Fibroblast of the aortic adventitia (primary cell): ENCODE measurements around the gene AFTPH. TPM values are rescaled to one million over a fixed set of nuclear protein-coding genes. Genes with fewer than 3 reads are reported as not detected.

Experiments
- DNase-seq: peaks from one replicate; pipeline ENCODE4 v3.0.0-alpha.2; 2010; ENCODE audit warnings: low read depth
- H3K4me3 ChIP-seq: 2 replicates; pipeline ENCODE4 v1.5.1; 2011; ENCODE audit warnings: low read depth, mild to moderate bottlenecking, control low read depth, low read length, moderate library complexity
- CTCF ChIP-seq: IDR thresholded peaks from 2 replicates; pipeline ENCODE4 v1.5.1; 2011; ENCODE audit warnings: mild to moderate bottlenecking, low read length, control low read depth, inconsistent platforms; ENCODE audit not compliant: insufficient read depth
- total RNA-seq: library from RNA; depleted of rRNA; stranded (reverse); fragments of >200 nt; gene quantifications from 2 replicates; pipeline ENCODE4 v1.2.3, GENCODE V29; 2012; ENCODE audit warnings: low replicate concordance

AFTPH gene
- total RNA-seq, 1 donor = 23.6 TPM

- no peak for TF ChIP-seq CTCF
- peak overlapping the region; percentile 31 for H3K4me3 ChIP-seq
- peak; percentile 89 for DNase-seq
These were observed 82.6 kb downstream of the AFTPH start for GRCh38 chr2:64606479-64607363.

- TF ChIP-seq CTCF = no peak
- no peak for DNase-seq
- H3K4me3 ChIP-seq = no peak overlapping the region
These were observed 83.5 kb downstream of the AFTPH start for GRCh38 chr2:64607381-64608304.

- H3K4me3 ChIP-seq = peak overlapping the region; percentile 33
- DNase-seq = no peak
- TF ChIP-seq CTCF = no peak
These were observed 84.7 kb downstream of the AFTPH start for GRCh38 chr2:64608867-64609226.

GRCh38 chr2:64609227-64609941 is 85.3 kb downstream of the AFTPH start:
- peak; percentile 31 for TF ChIP-seq CTCF
- peak overlapping the region; percentile 42 for H3K4me3 ChIP-seq
- DNase-seq = peak; percentile 39

GRCh38 chr2:64609942-64610281 is 85.8 kb downstream of the AFTPH start:
- TF ChIP-seq CTCF = no peak
- no peak overlapping the region for H3K4me3 ChIP-seq

GRCh38 chr2:64610316-64610855 is 86.3 kb downstream of the AFTPH start:
- TF ChIP-seq CTCF = no peak
- no peak for DNase-seq
- no peak overlapping the region for H3K4me3 ChIP-seq

More at GRCh38 chr2:64609942-64610281, 85.8 kb downstream of the AFTPH start:
- no peak for DNase-seq
